Measurements from ENCODE around the gene TBC1D14.

DNA sequence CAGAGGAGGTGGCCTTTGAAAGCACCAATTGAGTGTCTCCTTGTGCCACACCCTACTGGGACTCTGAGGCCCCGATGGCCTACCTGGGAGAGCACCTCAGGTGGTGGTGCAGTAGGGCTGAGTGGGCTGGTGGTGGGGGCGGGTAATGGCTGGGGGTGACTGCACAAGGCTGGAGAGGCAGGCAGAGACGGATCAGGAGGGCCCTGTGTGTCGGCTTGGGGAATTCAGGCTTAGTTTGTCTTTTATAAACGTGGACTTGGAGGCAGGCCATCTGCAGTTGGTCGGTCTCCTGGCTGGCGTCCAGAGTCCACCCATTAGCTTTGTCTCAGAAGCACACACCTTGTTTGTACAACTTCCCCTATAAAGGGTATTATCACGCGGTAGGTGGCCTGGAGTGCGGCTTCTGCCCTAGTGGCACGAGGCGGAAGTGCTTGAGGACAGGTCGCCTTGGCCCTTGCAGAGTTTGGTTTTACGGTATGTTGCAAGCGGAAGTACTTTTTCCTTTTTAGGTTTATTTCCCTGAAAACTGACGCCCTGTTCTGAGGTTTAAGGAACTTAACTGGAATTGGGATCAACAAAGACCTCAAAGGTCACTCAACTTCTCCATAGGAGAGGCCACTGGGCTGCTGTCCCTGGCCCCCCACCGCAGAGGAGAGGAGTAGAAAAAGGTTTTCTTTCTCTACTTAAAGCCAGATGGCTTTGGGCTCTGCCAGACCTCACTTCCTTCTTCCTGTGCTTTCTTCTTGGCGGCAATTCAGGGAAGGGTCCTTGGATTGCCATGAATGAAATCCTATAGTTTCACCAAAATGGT lies 8.0 kb downstream of the TBC1D14 start:
- no peak for TF ChIP-seq YY1 (IDR thresholded peaks at IDR 0.05; ENCODE audit: insufficient read depth, insufficient read length)
- no peak for TF ChIP-seq ZNF274 (IDR thresholded peaks at IDR 0.05; ENCODE audit: low read depth, low read length)
- no peak for TF ChIP-seq SUZ12 (IDR thresholded peaks at IDR 0.05; ENCODE audit: extremely low read depth, insufficient read depth, insufficient read length)
